HTERT RPE-1 (cell line): Measurements from ENCODE around the gene PDE1C.
"Not testable (repeated sequence)": the region's sequence is repeated elsewhere in the genome, so short reads cannot be mapped to it uniquely, and the experiment has no call there.

Experiments
- in situ Hi-C: fragments of 300-500 bp; cut with MboI; formaldehyde crosslinking; loops from 4 replicates; pipeline ENCODE4 v1.14.3; 2020; ENCODE audit warnings: low sequenced_read_pairs

Gene PDE1C

DNA sequence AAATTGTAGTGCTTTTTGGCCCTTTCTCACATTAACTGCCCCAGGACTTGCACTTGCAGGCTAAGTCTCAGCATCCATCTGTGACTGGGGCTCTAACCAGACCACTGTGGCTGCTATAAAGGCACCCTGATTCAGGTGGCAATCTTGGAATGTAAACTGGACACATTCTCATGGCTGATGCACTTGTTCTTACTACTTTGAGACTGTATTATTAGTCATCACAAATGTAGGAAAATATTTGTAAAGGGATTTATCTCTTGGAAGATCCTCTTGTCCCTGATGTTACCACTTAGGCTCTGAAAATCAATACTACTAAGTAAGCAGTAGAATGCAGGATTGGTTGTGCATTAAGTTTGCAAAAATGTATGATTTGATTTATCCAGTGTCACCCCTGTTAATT is 25.0 kb downstream of the PDE1C start:
- in situ Hi-C loops: no loop called here

DNA sequence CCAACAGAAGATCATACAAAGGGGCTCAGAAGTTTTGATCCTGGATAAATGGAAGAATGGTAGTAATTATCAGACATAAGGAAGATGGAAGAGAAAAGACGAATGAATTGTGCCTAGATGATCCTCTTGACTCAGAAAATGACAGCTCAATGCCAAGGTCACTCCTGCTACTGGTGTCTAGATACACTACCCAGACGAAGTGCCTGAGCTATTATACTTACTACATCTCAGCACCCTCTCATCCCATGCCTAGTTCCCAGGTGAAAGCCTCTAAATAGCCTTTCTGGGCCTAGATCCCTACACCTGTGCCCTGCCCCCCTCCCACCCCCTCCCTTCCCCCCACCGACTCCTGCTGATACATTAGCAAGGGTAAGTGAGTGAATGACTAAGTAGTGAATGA is 25.5 kb downstream of the PDE1C start:
- in situ Hi-C loops: no loop called here

DNA sequence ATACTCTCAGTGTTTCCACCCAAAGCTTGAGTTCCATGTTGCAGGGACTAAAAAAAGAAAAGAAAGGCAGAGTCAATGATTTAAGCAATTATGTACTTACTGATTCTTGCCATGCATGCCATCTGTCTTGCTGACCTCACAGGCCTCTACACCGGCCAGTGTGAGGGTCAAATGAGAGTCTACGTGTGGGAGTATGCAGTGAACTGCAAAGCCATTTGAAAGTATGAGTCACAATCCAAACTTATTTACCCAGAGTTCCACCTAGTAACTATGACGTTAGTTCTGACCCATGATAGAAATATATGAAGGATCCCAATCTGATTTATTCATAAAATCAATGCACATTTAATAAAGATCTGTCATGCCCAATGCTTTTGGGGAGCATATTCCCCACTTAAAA is 26.5 kb downstream of the PDE1C start:
- in situ Hi-C loops: no loop called here

DNA sequence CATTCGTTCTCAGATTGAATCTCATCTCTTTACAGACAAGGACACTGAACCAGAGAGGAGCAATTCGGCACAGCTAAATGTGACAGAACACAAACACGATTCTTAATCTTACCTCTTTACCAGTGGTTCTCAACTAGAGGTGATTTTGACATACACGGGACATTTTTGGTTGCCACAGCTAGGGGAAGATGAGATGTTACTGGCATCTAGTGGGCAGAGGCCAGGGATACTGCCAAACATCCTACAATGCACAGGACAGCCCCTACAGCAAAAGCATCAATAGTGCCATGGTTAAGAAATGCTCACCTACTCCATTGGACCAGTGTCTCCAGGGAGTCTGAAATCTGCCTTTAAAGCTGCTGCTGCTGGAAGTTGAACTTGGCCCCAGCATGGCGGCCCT is 27.3 kb downstream of the PDE1C start:
- in situ Hi-C loops: no loop called here

DNA sequence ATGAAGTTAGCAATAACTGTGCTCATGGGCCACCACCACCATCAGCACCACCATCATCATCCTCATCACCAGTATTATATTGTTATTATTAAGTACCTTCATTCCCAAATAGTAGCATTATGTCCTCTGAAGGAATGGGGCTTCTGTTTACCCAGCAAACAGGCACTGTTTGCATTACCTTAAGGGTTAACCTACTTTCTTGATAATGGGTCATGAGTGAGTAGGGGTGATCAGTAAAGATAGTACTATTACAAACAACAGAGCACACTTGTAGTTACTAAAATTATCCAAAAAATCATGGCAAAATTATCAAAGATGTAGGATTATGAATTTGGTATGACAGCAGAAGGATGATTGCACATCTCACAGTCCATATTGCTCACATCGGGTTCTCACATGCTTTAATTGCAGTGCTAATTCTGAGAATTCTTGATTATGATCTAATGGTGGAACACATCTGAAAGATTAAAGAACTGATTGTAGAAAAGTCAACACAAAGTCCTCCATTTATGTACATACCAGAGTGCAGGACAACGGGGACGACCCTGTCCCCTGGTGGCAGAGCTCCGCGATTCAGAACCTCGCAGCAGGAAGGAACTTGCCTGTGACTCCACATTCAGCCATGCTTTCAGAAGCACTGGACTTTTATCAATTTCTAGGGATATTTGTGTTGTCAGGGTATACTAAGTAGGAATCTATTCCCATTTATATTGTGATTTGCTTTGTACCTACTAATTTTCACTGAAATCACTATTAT is 31.0 kb downstream of the PDE1C start:
- in situ Hi-C loops: no loop called here

DNA sequence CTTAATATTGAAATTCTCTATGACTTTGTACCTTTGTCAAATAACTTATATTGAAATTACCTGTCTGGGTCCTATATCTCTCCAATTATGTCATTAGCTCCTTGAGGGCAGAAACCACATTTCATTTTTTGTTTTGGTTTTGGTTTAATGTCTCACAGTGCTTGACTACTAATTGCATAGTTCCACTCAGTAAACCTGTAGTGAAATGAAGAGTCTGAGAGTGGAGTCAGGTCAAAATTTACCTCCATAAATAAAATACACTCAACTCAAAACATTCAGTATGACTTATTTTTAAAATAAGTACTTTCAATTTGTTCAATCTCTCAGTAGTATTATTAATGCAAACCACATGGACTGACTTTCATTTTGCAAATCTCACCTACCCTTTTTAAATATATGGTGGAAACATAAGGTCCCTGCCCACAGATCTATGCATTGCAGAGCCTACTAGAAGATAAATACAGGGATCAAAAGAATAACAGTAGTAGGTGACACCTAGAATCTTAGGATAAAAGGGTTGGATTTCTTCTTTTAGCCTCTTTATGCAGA is 32.5 kb downstream of the PDE1C start:
- in situ Hi-C loops: no loop called here

DNA sequence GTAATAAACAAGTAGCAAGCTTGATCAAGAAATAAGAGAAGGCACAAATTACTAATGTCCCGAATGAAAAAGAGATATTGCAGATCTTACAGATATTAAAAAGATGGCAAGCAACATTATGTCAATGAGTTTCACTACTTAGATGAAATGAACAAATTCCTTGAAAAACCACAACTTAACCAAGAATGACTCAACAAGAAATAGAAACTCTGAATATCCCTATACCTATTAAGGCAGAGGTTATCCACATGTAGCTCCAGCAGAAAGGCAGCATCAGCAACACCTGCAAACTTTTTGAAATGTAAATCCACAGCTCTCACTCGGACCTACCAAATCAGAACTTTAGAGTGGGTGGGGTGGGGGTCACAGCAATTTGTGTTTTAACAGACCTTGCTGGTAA is 33.6 kb downstream of the PDE1C start:
- in situ Hi-C loops: no loop called here

DNA sequence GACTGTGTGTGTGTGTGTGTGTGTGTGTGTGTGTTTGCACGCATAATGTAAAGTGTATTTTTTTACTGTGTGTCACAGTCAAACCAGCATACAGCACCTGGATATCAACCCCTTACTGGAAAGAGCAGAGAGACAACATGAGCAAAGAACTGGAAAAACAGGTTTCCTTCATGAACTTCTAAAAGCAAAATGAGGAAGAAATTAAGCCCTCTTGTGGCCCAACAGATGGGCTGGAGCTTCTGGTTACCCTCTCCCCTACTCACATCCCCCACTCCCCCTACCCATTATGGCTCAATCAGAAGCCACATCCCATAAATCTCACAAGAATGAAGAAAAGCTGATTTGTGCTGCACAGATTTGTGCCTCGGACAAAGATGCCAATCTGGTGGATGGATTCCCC is 36.2 kb downstream of the PDE1C start:
- in situ Hi-C loops: no loop called here

DNA sequence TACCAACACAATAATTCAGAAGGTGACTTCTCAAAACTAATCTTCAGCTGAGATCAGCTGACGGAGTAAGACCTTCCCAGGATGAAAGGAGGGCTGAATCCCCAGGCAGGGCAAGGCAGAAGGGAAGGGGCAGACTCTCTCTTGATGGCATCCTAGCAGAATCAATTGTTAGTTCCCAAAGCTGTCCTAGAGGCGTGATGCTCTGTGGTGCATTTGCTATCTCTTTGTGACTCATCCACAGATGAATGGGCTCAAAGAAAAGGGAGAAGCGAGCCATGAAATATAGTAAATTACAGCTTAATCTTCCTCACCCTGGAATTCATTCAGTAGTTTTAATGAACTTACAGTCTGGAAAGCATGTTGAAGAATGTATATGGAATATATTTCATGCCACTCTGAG is 37.2 kb downstream of the PDE1C start:
- in situ Hi-C loops: no loop called here

DNA sequence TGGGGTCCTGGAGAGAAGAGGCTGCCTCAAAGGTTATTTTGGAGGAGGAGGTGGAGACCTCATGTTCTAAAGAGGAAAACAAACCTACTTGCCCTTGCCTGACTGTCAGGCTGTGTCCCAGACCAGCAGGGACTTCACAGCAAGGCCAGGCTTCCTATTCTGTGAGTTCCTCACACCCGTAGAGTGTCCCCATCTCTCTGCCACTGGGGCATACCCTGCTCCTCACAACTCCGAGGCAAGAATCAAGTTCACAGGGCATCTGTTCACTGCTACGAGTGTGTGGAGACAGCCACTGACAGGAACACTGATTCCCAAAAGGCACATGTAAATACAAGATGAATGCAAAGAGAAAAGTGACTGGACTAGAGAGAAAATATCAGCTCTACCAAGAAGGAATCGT is 38.0 kb downstream of the PDE1C start:
- in situ Hi-C loops: no loop called here

DNA sequence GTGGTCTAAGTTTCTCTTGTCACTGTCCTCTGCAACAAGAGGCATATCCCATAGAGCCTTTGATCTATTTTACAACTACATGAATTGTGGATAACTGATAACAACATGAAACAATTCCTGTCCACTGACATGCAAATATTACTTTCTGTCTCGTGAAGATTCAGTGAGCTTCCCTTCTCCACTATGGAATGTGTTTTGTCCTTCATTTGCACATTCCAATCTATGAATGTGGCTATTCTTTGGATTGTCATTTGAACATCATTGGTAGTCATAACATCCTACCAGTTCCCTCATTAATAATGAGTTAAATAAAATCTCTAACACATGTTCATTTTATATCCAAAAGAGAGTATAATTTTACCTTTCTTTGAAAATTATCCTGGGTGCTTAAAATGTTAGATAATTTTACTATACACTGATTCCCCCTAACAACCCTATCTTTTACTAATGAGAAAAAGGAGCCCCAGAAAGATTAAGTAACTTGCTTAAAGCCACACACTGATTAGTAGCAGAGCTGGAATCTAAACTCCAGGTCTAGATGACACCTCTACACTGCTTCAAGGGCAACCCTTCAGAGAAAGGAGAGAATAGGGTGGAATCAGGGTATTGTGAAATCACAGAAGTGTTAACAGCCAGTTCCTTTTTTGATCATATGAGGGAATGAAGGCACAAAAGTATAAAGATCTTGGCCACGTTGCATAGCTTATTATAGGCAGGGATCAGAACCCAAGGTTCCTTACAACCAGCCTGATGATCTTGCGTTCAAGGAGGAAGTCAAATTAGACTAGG is 39.1 kb downstream of the PDE1C start:
- in situ Hi-C loops: no loop called here

DNA sequence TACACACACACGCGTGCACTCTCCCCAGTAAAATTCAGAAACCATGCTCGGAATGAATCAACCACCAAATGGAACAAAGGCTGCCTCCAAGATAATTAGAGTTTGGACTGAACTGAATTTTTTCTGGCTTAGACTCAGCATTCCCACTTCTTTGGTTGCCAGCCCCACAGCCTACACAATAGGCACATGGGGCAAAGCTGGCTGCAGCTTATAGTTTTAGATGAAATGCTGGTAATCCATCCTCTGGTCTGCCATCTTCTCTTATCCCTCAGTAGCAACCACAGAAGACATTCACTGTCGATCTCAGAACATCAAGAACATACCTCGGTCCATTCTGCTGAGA is 44.2 kb downstream of the PDE1C start:
- in situ Hi-C loops: no loop called here

DNA sequence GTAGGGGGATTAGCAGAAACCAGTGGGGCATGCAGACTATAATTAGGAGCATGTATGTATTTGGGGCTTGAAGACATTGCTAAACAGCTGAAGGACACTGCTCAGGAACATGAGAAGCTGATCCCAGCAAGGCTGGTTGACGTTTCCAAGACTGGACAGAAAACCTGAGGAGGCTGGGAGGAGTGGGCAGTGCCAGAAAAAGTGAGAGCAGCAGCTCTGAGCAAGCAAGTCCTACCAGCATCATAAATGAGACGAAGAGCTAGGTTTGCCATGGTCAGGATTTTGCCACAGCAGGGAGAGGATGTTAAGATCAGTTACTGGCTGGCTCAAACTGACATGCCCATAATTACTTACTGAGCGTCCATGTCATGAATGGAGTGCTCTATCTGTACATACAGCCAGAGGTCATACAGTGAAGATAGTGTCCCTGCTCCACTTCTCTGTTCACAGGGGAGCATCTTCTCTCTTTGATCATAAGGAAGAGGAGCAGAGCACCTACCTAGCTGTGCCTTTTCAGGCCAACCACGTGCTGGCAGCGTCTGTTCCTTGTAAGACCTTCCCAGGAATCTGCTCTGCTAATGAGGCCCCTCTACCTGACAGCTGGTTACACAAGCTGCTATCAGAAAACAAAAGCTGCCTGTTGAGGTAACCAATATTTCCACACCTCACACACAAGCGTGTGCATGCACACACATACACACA is 44.7 kb downstream of the PDE1C start:
- in situ Hi-C loops: no loop called here

DNA sequence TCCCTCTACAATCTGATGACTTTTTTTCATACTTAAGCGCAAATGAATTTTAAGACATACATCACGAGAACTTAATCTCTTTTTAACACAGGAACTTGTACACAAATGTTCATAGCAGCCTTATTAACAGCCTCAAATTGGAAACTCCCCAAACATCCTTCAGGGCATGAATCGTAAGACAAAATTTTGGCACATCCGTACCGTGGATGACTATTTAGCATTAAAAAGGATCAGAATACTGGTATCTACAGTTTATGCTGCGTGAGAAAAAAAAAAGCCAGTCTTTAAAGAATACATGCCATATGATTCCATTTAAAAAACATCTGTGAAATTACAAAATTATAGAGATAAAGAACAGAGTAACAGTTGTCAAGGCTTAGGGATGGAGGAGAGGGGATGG is 46.8 kb downstream of the PDE1C start:
- in situ Hi-C loops: no loop called here

DNA sequence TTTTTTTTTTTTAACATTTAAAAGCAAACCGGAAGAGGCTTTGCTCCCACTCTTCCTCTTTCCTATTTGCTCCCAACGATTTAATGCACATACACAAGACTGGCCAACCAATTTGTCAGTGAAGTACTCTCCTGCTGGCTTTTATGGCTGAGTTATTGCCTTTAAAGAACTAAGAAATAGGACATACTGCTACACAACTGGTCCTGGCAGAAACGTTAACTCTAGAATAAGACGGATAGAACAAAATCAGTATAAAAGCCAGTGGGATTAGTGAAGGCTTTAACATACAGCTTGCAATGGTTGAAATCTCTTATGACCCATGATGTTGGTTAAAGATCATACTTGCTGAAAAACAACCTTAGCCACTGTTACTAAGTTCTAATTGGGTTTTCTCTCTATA is 47.2 kb downstream of the PDE1C start:
- in situ Hi-C loops: no loop called here

DNA sequence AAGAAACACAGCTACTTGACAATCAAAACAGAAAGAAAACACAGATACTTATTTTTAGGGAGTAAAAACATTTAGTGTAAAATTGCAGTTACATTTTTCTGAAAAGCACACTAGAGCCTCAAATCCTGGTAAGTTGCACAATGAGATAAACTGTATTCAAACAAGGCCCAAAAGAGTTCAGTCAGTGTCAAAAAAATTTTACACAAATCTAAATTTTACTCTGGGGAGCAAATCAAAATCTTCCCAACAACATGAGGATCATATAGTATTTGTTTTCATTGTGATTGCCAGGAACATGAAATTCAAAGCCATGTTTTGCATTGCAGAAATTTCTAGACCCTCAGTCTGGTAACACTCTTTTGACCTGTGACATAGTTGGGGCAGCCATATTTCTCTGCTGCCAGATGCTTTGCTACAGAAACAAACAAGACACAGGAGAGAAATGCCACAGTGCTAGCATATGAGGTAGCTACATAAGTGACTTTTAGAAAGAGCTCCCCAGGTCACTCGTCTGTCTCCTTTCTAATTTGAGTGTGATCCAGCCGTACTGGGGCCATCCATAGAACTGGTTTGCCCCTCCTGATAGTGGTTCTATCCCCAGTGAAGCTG is 49.6 kb downstream of the PDE1C start:
- in situ Hi-C loops: no loop called here

DNA sequence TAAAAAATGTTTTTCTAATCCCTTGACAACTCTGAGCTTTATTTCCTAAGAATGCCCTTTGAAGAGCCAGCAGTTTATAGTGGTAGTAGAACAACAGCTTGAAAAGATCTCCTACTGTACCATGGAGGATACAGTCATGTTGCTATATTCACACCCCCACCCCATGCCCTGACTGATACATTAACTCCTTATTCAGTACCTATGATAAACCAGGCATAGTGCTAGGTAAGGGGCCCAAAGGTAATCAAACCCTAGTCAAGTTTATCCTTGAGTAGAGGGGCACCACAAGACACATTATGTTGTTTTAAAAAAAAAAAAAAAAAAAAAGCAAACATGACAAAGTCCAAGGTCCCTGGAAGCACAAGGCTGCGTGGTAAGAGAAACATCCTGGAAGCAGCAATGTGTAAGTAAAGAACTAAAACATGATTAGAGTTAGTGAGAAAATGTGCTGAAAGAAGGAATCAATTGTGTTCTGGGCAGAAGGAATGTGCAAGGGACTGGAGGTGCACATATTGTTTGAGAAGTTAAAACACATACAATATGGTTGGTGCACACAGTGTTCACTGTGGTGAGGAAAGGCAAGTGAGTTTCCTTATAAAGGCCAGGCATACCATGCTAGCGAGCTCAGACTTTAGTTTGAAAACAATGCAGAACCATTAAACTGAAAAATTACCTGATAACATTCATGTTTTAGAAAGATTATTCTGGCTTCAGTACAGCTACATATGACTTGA is 51.2 kb downstream of the PDE1C start:
- in situ Hi-C loops: no loop called here

DNA sequence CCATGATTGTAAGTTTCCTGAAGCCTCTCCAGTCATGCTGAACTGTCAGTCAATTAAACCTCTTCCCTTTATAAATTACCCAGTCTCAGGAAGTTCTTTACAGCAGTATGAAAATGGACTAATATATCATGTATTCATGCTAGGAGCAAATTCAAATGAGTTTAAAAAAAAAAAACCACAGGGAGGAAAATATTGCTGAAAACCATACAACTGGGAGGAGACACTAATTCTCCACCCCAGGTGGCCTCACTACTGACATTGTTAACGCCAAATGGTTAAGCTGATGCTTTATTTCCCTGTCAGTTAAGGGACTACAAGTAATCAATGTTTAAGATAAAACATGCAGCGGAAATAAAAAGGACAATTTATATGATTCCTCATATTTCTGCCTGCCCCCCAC is 55.1 kb downstream of the PDE1C start:
- in situ Hi-C loops: no loop called here

DNA sequence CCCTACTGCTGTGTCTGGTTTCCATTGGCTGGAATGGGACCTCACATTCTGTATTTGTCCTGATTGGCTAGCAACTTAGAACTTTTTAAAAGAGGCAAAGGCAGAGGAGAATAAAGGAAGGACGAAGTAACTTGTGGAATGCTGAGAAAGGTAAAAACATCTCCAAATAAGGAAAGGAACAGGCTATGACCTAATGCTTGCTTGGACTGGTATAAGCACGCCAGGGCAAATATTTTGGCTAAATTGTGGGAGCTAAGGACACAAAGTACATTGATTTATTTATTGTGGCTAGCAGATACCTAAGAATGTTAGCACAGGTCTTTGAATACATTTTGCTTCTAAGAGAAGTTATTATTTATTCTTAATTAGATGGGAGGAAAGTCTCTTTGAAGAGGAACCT is 56.7 kb downstream of the PDE1C start:
- in situ Hi-C loops: not testable (repeated sequence)

DNA sequence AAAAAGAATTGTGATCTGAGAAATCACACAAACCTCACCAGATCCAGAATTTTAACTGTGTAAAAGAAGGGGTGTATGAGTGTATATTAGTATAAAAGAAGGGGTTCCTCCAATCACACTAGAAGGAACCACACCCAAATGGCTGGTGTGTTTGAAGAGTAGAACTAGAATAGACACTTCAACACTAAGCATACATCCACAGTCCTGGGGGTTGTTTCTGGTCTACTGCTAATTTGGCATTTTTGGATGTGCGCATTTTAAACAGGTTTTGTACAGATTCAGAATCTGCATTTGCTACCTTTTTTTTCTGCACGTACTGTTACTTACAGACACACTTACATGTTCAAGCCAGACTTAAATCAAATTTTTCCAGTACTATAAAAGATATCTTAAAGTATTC is 64.6 kb downstream of the PDE1C start:
- in situ Hi-C loops: no loop called here

DNA sequence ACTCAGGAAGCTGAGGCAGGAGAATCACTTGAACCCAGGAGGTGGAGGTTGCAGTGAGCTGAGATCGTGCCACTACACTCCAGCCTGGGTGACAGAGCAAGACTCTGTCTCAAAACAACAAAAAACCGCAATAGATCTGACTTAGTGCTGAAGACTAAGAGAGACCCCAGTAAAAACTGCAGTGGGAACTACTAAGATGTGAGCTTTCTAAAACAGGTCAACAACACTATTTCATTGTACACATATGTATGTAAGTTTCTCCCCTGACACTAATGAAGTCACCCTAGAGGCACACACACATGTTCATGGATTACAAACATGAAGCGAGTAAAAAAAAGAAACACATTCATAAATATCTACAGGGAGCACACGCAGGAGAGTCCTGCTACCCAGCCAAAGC is 68.3 kb downstream of the PDE1C start:
- in situ Hi-C loops: no loop called here
